GM12892 (cell line): Measurements from ENCODE around the gene BAHD1.

ENCODE experiments used
- POLR2A ChIP-seq: IDR thresholded peaks from 2 replicates; pipeline ENCODE4 v1.6.1; 2011; ENCODE audit warnings: low read depth, low read length, control low read depth
- POLR2AphosphoS5 ChIP-seq: IDR thresholded peaks from 2 replicates; pipeline ENCODE4 v1.6.1; 2011; ENCODE audit warnings: low read depth, low read length, control low read depth

- TF ChIP-seq POLR2AphosphoS5 (no peak), POLR2A (no peak)
Measured at GRCh38 chr15:40450047-40450446, 9.3 kb downstream of the BAHD1 start.
